K562 (cell line): ENCODE data around the gene ZNRD2. TPM values are rescaled to one million over a fixed set of nuclear protein-coding genes. Genes with fewer than 3 reads are reported as not detected.

Experiments used
- DPF2 ChIP-seq: fragments of 450-650 bp; IDR thresholded peaks from 2 replicates; pipeline ENCODE4 v1.6.1; 2016
- ETV6 ChIP-seq, 3 experiments: fragments of 150-350 bp in 1 of 3; sonication (generic) in 1 of 3; formaldehyde crosslinking in 1 of 3; IDR thresholded peaks; 2 replicates each; pipeline versions ENCODE4 v1.6.1 to v1.8.0; 2014 to 2022; ENCODE audit warnings: borderline replicate concordance in 2 of 3, low read depth in 2 of 3, antibody characterized with exemption in 1 of 3, low read length in 1 of 3, mild to moderate bottlenecking in 1 of 3, missing genetic modification reagents in 1 of 3
- FIP1L1 ChIP-seq: fragments of 200-400 bp; formaldehyde crosslinking; IDR thresholded peaks from 2 replicates; pipeline ENCODE4 v1.6.1; 2018; ENCODE audit warnings: mild to moderate bottlenecking, low read depth, low read length; ENCODE audit not compliant: poor library complexity, severe bottlenecking
- NFATC3 ChIP-seq: fragments of 450-650 bp; IDR thresholded peaks from 2 replicates; pipeline ENCODE4 v1.6.1; 2017; ENCODE audit warnings: mild to moderate bottlenecking
- NFXL1 ChIP-seq: fragments of 450-650 bp; formaldehyde crosslinking; IDR thresholded peaks from 2 replicates; pipeline ENCODE4 v1.4.0; 2021; ENCODE audit warnings: mild to moderate bottlenecking
- RBM25 ChIP-seq: fragments of 200-400 bp; formaldehyde crosslinking; IDR thresholded peaks from 2 replicates; pipeline ENCODE4 v1.6.1; 2018; ENCODE audit warnings: low read length, low read depth, moderate library complexity; ENCODE audit not compliant: severe bottlenecking
- RERE ChIP-seq: sonication (generic); formaldehyde crosslinking; IDR thresholded peaks from 2 replicates; pipeline ENCODE4 v1.8.0; 2023; ENCODE audit warnings: missing genetic modification reagents, mild to moderate bottlenecking, borderline replicate concordance
- ZBTB9 ChIP-seq: fragments of 450-650 bp; formaldehyde crosslinking; IDR thresholded peaks from 2 replicates; pipeline ENCODE4 v1.4.0; 2020; ENCODE audit warnings: mild to moderate bottlenecking, moderate library complexity
- ZNF511 ChIP-seq: sonication (generic); formaldehyde crosslinking; IDR thresholded peaks from 2 replicates; pipeline ENCODE4 v1.8.0; 2022; ENCODE audit warnings: mild to moderate bottlenecking, missing genetic modification reagents
- polyA plus RNA-seq, 8 experiments: library from polyadenylated mRNA; depleted of rRNA in 4 of 8; stranded (reverse) in 5 of 8; unstranded in 3 of 8; fragments of >200 nt; fragmentation: Nextera tagmentation in 2 of 8; fragmentation: Illumina TruSeq in 1 of 8; extraction: Ambion mirVana in 2 of 8; extraction: Trizol in 1 of 8; gene quantifications; 2 replicates each; pipeline versions ENCODE4 v1.2.1 to v1.2.3, GENCODE V29; 2011 to 2014; ENCODE audit warnings: inconsistent platforms in 1 of 8, missing spikeins in 1 of 8
- total RNA-seq, 7 experiments: library from RNA; depleted of rRNA in 6 of 7; stranded (reverse); fragments of >200 nt in 6 of 7; fragmentation: Illumina TruSeq in 2 of 7; extraction: Trizol in 2 of 7; gene quantifications; 2 replicates each; pipeline versions ENCODE4 v1.2.1 to v1.2.3, GENCODE V29; 2011 to 2021; ENCODE audit warnings: low replicate concordance in 1 of 7
- TF ChIP-seq, protein P1 (sequence below): fragments of 450-650 bp; IDR thresholded peaks from 2 replicates; pipeline ENCODE4 v1.6.1; 2014; ENCODE audit warnings: low read depth, mild to moderate bottlenecking, moderate library complexity, borderline replicate concordance
- TF ChIP-seq, protein P2 (sequence below): fragments of 450-650 bp; formaldehyde crosslinking; IDR thresholded peaks from 2 replicates; pipeline ENCODE4 v1.4.0; 2022; ENCODE audit warnings: mild to moderate bottlenecking, moderate library complexity
- TF ChIP-seq, protein P3 (sequence below): fragments of 450-650 bp; formaldehyde crosslinking; IDR thresholded peaks from 2 replicates; pipeline ENCODE4 v1.4.0; 2020; ENCODE audit warnings: mild to moderate bottlenecking, mixed read lengths

The ZNRD2 gene
- total and polyA plus RNA-seq, 9 of the 15 experiments (the other 6 are each of a cell fraction or from before 2014, with no cell fraction given): 13.4 to 129 (median 60.4) TPM

DNA sequence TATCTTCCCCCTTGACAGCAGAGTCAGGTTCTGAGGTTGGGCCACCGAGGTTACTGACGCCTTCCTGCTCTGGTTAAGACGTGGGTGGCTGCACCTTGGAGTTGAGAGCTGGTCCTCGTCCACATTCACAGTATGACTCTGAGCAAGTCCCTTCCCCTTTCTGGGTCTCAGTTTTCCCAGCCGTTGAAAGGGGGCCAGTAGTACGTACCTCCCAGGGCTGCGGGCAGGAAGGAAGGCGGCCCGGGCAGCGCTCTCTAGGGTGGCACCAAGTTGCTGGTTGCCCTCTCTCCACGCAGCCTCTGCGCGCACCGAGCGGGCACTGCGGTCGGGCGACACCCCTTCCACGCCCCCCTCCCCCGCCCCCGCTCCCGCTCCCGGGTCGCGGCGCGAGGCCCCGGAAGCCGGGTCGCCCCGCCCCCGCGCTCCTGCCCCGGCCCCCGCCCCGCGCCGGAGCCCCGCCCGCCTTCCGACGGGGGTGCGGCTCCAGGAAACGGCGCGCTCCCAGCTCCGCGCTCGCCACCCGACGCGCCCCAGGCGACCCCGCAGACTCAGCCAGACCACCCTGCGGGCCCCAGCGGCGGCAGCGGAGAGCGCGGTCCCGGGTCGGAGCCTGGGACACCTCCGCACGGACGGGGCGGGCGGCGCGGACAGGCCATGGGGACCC, 5.4 kb downstream of the ZNRD2 start, which contains the start of gene EHBP1L1 (continued):
- TF ChIP-seq ETV6 (IDR thresholded peaks at IDR 0.05; ENCODE audit: borderline replicate concordance in 1 of 2, low read depth in 2 of 2, low read length in 1 of 2) (no peak; a peak in 1 of 4 replicates), ETV6 (CRISPR knock-in tag; IDR thresholded peaks at IDR 0.05; ENCODE audit: borderline replicate concordance) (no peak), ZBTB9 (CRISPR knock-in tag) (no peak), DPF2 (0 out of 2 replicates have a peak, but pooled peaks have one; percentile 10), RBM25 (no peak), ZNF511 (CRISPR knock-in tag) (no peak; the same call in 1 of the 2 replicates), FIP1L1 (no peak), NFATC3 (no peak), RERE (CRISPR knock-in tag) (no peak), NFXL1 (CRISPR knock-in tag) (no peak)
- TF ChIP-seq, protein P1, sequence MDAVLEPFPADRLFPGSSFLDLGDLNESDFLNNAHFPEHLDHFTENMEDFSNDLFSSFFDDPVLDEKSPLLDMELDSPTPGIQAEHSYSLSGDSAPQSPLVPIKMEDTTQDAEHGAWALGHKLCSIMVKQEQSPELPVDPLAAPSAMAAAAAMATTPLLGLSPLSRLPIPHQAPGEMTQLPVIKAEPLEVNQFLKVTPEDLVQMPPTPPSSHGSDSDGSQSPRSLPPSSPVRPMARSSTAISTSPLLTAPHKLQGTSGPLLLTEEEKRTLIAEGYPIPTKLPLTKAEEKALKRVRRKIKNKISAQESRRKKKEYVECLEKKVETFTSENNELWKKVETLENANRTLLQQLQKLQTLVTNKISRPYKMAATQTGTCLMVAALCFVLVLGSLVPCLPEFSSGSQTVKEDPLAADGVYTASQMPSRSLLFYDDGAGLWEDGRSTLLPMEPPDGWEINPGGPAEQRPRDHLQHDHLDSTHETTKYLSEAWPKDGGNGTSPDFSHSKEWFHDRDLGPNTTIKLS: no peak
- TF ChIP-seq, protein P2, sequence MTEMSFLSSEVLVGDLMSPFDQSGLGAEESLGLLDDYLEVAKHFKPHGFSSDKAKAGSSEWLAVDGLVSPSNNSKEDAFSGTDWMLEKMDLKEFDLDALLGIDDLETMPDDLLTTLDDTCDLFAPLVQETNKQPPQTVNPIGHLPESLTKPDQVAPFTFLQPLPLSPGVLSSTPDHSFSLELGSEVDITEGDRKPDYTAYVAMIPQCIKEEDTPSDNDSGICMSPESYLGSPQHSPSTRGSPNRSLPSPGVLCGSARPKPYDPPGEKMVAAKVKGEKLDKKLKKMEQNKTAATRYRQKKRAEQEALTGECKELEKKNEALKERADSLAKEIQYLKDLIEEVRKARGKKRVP (CRISPR knock-in tag): no peak
- TF ChIP-seq, protein P3, sequence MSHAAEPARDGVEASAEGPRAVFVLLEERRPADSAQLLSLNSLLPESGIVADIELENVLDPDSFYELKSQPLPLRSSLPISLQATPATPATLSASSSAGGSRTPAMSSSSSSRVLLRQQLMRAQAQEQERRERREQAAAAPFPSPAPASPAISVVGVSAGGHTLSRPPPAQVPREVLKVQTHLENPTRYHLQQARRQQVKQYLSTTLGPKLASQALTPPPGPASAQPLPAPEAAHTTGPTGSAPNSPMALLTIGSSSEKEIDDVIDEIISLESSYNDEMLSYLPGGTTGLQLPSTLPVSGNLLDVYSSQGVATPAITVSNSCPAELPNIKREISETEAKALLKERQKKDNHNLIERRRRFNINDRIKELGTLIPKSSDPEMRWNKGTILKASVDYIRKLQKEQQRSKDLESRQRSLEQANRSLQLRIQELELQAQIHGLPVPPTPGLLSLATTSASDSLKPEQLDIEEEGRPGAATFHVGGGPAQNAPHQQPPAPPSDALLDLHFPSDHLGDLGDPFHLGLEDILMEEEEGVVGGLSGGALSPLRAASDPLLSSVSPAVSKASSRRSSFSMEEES: no peak
